AG04449 (cell line): ENCODE results near the gene MPP1.
"Not testable (repeated sequence)": the region's sequence is repeated elsewhere in the genome, so short reads cannot be mapped to it uniquely, and the experiment has no call there.

ENCODE experiments used
- CTCF ChIA-PET: fragments of 350-600 bp; formaldehyde crosslinking; extraction: SDS; loops from one replicate; lab custom pipeline; 2021; ENCODE audit warnings: antibody characterized with exemption; lab: Yijun Ruan, JAX
- POLR2A ChIA-PET: fragments of 400-600, 350-600 bp; formaldehyde crosslinking; extraction: SDS; loops from one replicate; lab custom pipeline; 2020; ENCODE audit warnings: antibody characterized with exemption, inconsistent platforms; lab: Yijun Ruan, JAX
- DNase-seq: peaks from one replicate; pipeline ENCODE4 v3.0.0-alpha.2; 2010; ENCODE audit warnings: low read depth, low spot score
- H3K4me3 ChIP-seq: 2 replicates; pipeline ENCODE4 v1.5.1; 2011; ENCODE audit warnings: low read depth, mild to moderate bottlenecking, control low read depth, low read length
- CTCF ChIP-seq: IDR thresholded peaks from one replicate; pipeline ENCODE4 v1.5.1; 2011; ENCODE audit warnings: mild to moderate bottlenecking, moderate library complexity, low read length, control low read depth, inconsistent platforms; ENCODE audit not compliant: insufficient read depth; ENCODE audit errors: missing control alignments

The MPP1 gene

GRCh38 chrX:154822029-154822428 is 16.7 kb upstream of the MPP1 start:
- ChIA-PET CTCF (no interaction called here), POLR2A (no interaction called here)

DNA sequence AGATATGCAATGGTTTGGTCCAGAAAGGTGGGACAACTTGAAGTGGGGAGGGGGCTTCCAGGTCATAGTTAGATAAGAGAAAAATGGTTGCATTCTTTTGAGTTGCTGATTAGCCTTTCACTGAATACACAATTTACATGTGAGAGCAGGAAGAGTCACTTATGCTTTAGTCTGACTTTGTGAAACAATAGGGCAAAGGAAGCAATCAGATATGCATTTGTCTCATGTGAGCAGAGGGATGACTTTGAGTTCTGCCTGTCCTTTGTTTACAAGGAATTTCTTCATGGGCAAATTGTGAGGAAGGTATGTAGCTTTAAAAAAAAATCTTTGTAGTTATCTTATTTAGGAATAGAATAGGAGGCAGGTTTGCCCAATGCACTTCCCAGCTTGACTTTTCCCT is 16.2 kb upstream of the MPP1 start:
- no peak overlapping the region for H3K4me3 ChIP-seq
- TF ChIP-seq CTCF, result no peak
- no peak for DNase-seq
- CTCF ChIA-PET, result no interaction called here
- POLR2A ChIA-PET, result no interaction called here

More at GRCh38 chrX:154822029-154822428, 16.7 kb upstream of the MPP1 start:
- DNase-seq, result no peak
- TF ChIP-seq CTCF, result no peak
- no peak overlapping the region for H3K4me3 ChIP-seq

GRCh38 chrX:154819771-154820341 is 14.6 kb upstream of the MPP1 start:
- POLR2A ChIA-PET, result no interaction called here
- CTCF ChIA-PET, result no interaction called here
- DNase-seq, result no peak
- H3K4me3 ChIP-seq, result no peak overlapping the region
- TF ChIP-seq CTCF, result no peak

DNA sequence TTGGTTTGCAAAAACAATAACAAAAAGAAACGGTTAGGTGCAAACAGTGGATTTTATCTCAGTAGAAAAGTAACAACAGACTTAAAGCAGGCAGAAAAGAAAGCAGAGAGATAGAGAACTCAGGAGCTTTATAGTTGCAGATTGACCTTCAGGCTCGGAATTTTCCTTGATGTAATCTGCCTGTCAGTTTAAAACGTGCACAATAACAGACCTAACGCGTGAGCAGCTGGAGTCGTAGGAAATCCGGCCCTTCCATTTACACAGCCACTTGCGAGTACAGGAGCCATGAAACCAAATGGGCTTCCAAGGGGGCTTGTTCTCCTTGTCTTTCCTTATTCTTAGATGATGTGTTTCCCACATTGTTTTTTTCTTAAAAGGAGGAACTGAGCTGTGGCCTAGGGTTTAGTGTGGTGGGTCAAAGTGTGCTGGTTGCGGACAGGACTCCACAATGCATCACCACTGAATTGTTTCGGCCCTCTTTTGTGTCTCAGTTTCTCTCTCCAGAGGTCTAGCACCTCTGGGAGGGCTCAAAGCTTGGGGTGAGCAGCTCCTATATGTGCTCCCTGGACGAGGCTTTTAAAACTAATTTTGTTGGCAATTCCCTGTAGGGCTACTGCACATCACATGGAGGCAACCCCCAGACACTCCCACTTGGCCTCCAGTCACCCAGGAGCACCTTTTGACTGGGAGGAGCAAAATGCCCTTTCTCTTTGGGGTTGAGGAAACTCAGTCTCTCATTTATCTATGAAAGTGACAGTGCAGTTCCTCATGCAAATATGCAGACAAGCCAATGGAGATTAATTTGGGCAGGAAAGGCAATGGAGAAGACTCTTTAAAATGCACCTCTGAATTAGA is 13.9 kb upstream of the MPP1 start:
- no peak for TF ChIP-seq CTCF
- H3K4me3 ChIP-seq, result no peak overlapping the region
- no peak for DNase-seq
- CTCF ChIA-PET, result interaction anchor here (0.6 kb wide), 1 partner anchor 133 kb away, joined by 3 read pairs; no protein-coding TSS in a partner anchor
- POLR2A ChIA-PET, result no interaction called here

- POLR2A ChIA-PET, CTCF ChIA-PET, DNase-seq, H3K4me3 ChIP-seq: not testable (repeated sequence)
These were observed 11.8 kb upstream of the MPP1 start for GRCh38 chrX:154817048-154817618.

GRCh38 chrX:154816326-154816898 is 11.1 kb upstream of the MPP1 start:
- DNase-seq, H3K4me3 ChIP-seq, POLR2A ChIA-PET, CTCF ChIA-PET: not testable (repeated sequence)

- H3K4me3 ChIP-seq, result no peak overlapping the region
- TF ChIP-seq CTCF, result no peak
- peak; percentile 10 for DNase-seq
- CTCF ChIA-PET, result no interaction called here
- POLR2A ChIA-PET, result no interaction called here
These were observed 10.1 kb upstream of the MPP1 start for GRCh38 chrX:154815274-154815818.
